Activated T-helper 2 cell treated with anti-CD3 and anti-CD28 coated beads, Interferon-gamma antibody, Interleukin-2, Interleukin-4, amounts not matched to agents 10 μg/mL and 5 μg/mL and 100 μg/mL, durations not matched to agents 14 hours and 24 hours and 36 hours (primary cell): ENCODE results near the gene KCTD14. TPM values are rescaled to one million over a fixed set of nuclear protein-coding genes. Genes with fewer than 3 reads are reported as not detected.
"Not testable (repeated sequence)": the region's sequence is repeated elsewhere in the genome, so short reads cannot be mapped to it uniquely, and the experiment has no call there.

Experiments
- DNase-seq: peaks from one replicate; pipeline ENCODE4 v3.0.0; 2021; ENCODE audit warnings: low spot score
- H3K27ac Mint-ChIP-seq: one replicate; pipeline ENCODE4 v1.8.0; 2021; ENCODE audit warnings: mixed read lengths
- H3K27me3 Mint-ChIP-seq: one replicate; pipeline ENCODE4 v1.8.0; 2021; ENCODE audit warnings: low read depth, mixed read lengths
- H3K36me3 Mint-ChIP-seq: one replicate; pipeline ENCODE4 v1.8.0; 2021; ENCODE audit warnings: low read depth, mixed read lengths
- H3K4me1 Mint-ChIP-seq: one replicate; pipeline ENCODE4 v1.8.0; 2021; ENCODE audit warnings: low read depth, mixed read lengths
- H3K4me3 Mint-ChIP-seq: one replicate; pipeline ENCODE4 v1.8.0; 2021; ENCODE audit warnings: low read depth, mild to moderate bottlenecking, moderate library complexity, mixed read lengths
- H3K9me3 Mint-ChIP-seq: one replicate; pipeline ENCODE4 v1.8.0; 2021; ENCODE audit warnings: mixed read lengths
- intact Hi-C: fragments of 100-400 bp; cut with micrococcal nuclease; formaldehyde crosslinking; loops from one replicate; pipeline ENCODE4 v1.15.1; 2023
- total RNA-seq: library from RNA; stranded (reverse); gene quantifications from 2 replicates; pipeline ENCODE4 v1.2.3, GENCODE V29; 2022

KCTD14 gene
- total RNA-seq, 1 donor from 2014 or later, result 0.34 TPM

- H3K27ac Mint-ChIP-seq, intact Hi-C loops, H3K9me3 Mint-ChIP-seq, DNase-seq, H3K36me3 Mint-ChIP-seq, H3K4me3 Mint-ChIP-seq, H3K27me3 Mint-ChIP-seq: not testable (repeated sequence)
- peaks cover 16% of the 10 kb centered on the region for H3K4me1 Mint-ChIP-seq
Measured at GRCh38 chr11:78041380-78041719, 18.3 kb upstream of the KCTD14 start.

GRCh38 chr11:78040691-78041379 lies 17.8 kb upstream of the KCTD14 start:
- Mint-ChIP-seq H3K27me3 (no peaks in the 10 kb centered on the region), H3K4me1 (peaks cover 12% of the 10 kb centered on the region), H3K27ac (no peak overlapping the region), H3K4me3 (no peak overlapping the region), H3K36me3 (no peaks in the 10 kb centered on the region), H3K9me3 (no peaks in the 10 kb centered on the region)
- DNase-seq, result no peak
- intact Hi-C loops, result no loop called here

DNA sequence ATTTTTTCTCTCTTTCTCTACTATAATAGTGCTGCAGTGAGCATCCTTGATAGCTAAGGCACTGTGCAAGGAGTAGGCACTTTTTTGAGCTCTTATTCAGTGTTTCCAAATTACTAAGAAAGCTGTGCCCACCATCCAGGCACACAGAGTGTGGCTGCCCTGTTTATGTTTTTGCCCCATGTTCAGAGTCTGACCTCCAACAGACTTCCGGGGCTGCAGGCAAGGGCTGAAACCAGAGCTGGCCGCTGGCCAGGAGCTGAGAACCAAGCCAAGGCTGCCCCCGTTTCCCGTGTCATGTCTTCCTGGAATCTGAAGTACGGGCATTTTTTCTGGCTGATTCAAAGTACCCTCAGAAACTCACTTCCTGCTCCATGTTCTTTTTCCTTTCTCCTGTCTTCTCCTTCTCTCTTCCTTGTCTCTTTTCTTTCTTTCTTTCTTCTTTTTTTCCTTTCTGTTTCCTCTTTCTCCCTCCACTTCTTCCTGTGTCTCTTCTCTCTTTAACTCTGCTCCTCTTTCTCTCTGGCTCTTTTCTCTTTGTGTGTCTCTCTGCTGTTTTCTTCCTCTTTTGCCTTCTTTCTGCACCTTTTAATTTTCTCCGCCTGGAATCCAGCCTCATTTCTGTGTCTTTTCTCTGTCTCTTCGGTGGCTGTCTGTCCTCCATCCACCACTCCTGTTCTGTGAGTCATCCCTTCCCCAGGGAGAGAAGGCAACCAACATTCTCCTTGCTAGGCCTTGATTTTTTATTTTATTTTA lies 17.0 kb upstream of the KCTD14 start:
- DNase-seq, result no peak
- Mint-ChIP-seq H3K4me1 (peaks cover 9% of the 10 kb centered on the region), H3K27me3 (no peaks in the 10 kb centered on the region), H3K9me3 (no peaks in the 10 kb centered on the region), H3K27ac (peak overlapping the region; percentile 83), H3K4me3 (peak overlapping the region; percentile 28), H3K36me3 (no peaks in the 10 kb centered on the region)
- intact Hi-C loops, result no loop called here

GRCh38 chr11:78039391-78039918 lies 16.4 kb upstream of the KCTD14 start:
- peaks cover 9% of the 10 kb centered on the region for H3K4me1 Mint-ChIP-seq
- peak overlapping the region; percentile 83 for H3K27ac Mint-ChIP-seq
- H3K4me3 Mint-ChIP-seq, result no peak overlapping the region
- intact Hi-C loops, result no loop called here
- no peaks in the 10 kb centered on the region for H3K27me3 Mint-ChIP-seq
- H3K36me3 Mint-ChIP-seq, result no peaks in the 10 kb centered on the region
- no peaks in the 10 kb centered on the region for H3K9me3 Mint-ChIP-seq
- DNase-seq, result no peak

DNA sequence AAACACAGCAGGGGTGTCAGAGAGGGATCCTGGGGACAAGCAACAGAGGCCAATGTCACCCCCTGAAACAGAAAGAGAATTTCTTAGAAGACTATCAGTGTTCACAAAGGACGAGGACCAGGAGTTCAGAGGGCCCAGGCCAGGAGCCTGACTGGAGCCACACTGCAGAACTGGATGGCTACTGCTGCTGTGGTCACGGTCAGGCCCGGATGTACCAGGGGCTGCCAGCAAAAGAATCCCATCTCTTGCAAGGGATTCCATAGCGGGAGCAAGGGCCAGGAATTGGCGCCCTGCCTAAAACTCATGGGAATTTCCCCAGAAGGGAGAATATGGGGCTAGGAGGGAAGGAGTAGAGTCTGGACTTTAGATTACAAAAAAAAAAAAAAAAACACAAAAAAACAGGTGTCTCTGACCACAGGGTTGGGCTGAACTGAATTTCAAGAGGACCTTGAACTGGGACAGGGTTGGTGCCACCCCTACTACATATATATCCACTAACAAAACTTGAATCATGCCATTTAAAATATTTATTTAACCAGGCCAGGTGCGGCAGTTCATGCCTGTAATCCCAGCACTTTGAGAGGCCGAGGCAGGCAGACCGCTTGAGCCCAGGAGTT lies 15.7 kb upstream of the KCTD14 start:
- Mint-ChIP-seq H3K27me3 (no peaks in the 10 kb centered on the region), H3K9me3 (no peaks in the 10 kb centered on the region), H3K27ac (no peak overlapping the region), H3K36me3 (no peaks in the 10 kb centered on the region), H3K4me3 (no peak overlapping the region), H3K4me1 (peaks cover 9% of the 10 kb centered on the region)
- no peak for DNase-seq
- intact Hi-C loops, result no loop called here

GRCh38 chr11:78037825-78038620 lies 14.9 kb upstream of the KCTD14 start:
- no peaks in the 10 kb centered on the region for H3K36me3 Mint-ChIP-seq
- intact Hi-C loops, result no loop called here
- no peaks in the 10 kb centered on the region for H3K27me3 Mint-ChIP-seq
- no peak for DNase-seq
- no peaks in the 10 kb centered on the region for H3K9me3 Mint-ChIP-seq
- no peak overlapping the region for H3K27ac Mint-ChIP-seq
- H3K4me3 Mint-ChIP-seq, result no peak overlapping the region
- peaks cover 9% of the 10 kb centered on the region for H3K4me1 Mint-ChIP-seq

- Mint-ChIP-seq H3K27me3 (no peaks in the 10 kb centered on the region), H3K36me3 (no peaks in the 10 kb centered on the region), H3K4me1 (peaks cover 9% of the 10 kb centered on the region), H3K4me3 (no peak overlapping the region), H3K27ac (no peak overlapping the region), H3K9me3 (no peaks in the 10 kb centered on the region)
- intact Hi-C loops, result no loop called here
- DNase-seq, result no peak
Measured at GRCh38 chr11:78037056-78037455, 14.0 kb upstream of the KCTD14 start.

- no peak for DNase-seq
- no peaks in the 10 kb centered on the region for H3K36me3 Mint-ChIP-seq
- intact Hi-C loops, result no loop called here
Measured at GRCh38 chr11:78036313-78036712, 13.2 kb upstream of the KCTD14 start.

DNA sequence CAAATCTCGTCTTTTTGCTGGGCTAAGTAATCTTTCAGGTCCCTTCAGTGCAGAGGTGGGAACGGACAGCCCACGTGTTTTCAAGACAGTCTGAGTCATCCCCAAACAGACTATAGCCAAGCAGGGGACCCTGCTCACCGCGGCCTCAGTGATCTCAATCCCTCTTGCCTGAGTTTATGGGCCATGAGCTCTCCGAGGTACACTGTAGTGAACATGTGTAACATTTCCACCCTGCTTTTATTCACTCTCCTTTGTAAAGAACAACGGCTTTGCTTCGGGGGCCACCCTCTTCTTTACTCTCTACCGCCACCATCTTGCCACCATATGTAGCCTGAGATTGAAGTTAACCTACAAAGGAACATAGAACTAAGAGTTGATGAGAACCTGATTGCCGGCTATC lies 11.5 kb upstream of the KCTD14 start:
- peaks cover 2% of the 10 kb centered on the region for H3K27me3 Mint-ChIP-seq
- no peak overlapping the region for H3K4me3 Mint-ChIP-seq
- no peak overlapping the region for H3K27ac Mint-ChIP-seq
- no peaks in the 10 kb centered on the region for H3K36me3 Mint-ChIP-seq
- intact Hi-C loops, result no loop called here
- no peaks in the 10 kb centered on the region for H3K4me1 Mint-ChIP-seq
- DNase-seq, result no peak
- no peaks in the 10 kb centered on the region for H3K9me3 Mint-ChIP-seq

More at GRCh38 chr11:78036313-78036712, 13.2 kb upstream of the KCTD14 start:
- Mint-ChIP-seq H3K4me3 (no peak overlapping the region), H3K27me3 (no peaks in the 10 kb centered on the region), H3K4me1 (peaks cover 9% of the 10 kb centered on the region), H3K27ac (no peak overlapping the region), H3K9me3 (no peaks in the 10 kb centered on the region)

DNA sequence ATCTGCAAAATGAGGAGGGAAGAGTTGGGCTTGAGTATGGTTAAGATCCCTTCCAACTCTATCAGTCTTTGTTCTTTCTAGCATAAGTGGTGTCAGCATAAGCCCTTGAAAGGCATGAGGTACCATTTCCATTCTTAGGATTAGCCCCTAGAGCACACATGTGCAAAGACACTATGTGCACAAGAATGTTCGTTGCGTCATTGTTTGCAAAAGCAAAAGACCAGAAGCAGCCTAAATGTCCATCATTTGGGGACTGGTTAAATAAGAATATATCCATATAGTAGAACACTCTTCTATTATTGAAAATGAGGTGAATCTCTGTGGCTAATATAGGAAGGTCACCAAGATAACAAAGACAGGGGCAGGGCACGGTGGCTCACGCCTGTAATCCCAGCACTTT lies 10.0 kb upstream of the KCTD14 start:
- Mint-ChIP-seq H3K27me3 (peaks cover 2% of the 10 kb centered on the region), H3K27ac (no peak overlapping the region), H3K4me1 (no peaks in the 10 kb centered on the region), H3K36me3 (no peaks in the 10 kb centered on the region), H3K9me3 (no peaks in the 10 kb centered on the region), H3K4me3 (no peak overlapping the region)
- no peak for DNase-seq
- intact Hi-C loops, result no loop called here

DNA sequence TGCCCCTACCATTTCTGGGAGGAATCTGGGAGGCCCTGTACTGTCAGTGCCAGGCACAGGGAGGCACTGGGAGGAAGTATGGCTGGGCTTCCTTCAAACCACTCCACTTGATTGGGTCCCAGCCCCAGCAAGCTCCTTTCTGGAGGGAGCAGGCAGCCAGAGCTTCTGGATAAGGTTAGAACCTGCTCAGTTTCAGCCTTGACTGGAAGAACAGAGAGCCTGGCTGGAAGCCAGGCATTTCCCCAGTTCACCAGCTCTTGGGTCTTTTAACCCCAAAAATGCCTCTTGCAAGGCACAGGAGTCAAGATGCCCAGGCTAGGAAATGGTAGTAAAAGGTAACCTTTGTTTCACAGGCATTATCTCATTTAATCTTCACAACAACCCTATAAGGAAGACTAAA lies 9.0 kb upstream of the KCTD14 start:
- intact Hi-C loops, result no loop called here
- no peaks in the 10 kb centered on the region for H3K4me1 Mint-ChIP-seq
- H3K27me3 Mint-ChIP-seq, result peaks cover 2% of the 10 kb centered on the region
- H3K27ac Mint-ChIP-seq, result no peak overlapping the region
- no peaks in the 10 kb centered on the region for H3K36me3 Mint-ChIP-seq
- no peaks in the 10 kb centered on the region for H3K9me3 Mint-ChIP-seq
- H3K4me3 Mint-ChIP-seq, result no peak overlapping the region
- no peak for DNase-seq

- DNase-seq, result no peak
- Mint-ChIP-seq H3K27me3 (peaks cover 2% of the 10 kb centered on the region), H3K36me3 (no peaks in the 10 kb centered on the region), H3K4me1 (no peaks in the 10 kb centered on the region), H3K9me3 (no peaks in the 10 kb centered on the region), H3K4me3 (no peak overlapping the region), H3K27ac (no peak overlapping the region)
- intact Hi-C loops, result no loop called here
Measured at GRCh38 chr11:78031629-78032028, 8.6 kb upstream of the KCTD14 start.
